ENCODE measurements around the gene FARS2. TPM values are rescaled to one million over a fixed set of nuclear protein-coding genes. Genes with fewer than 3 reads are reported as not detected.

FARS2 gene
- polyA plus RNA-seq, 1 of the 3 experiments (the other 2 are of a cell fraction), result 12.5 TPM

DNA sequence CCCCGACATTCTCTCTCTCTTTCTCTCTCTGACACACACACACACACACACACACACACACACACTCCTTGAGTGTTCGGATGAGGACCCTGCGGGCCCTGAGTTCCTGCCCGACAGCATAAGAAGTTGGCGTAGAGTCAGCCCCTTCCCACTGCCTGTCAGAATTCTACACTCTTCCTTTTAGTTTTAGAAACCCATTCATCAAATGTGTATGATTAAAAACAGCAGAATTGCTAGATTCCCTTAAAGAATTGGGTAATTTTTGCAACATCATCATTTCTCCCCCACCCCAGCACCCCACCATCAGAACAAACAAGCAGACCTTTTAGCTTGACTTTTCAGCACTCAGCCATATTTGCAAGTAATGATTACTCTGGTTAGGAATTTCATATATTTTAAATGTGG lies 322.8 kb downstream of the FARS2 start:
- H3K79me2 ChIP-seq (ENCODE audit: insufficient read depth), result no peaks in the 10 kb centered on the region
- no peaks in the 10 kb centered on the region for H3K9me2 ChIP-seq
- H3K4me3 ChIP-seq (ENCODE audit: low read depth in 2 of 2, low read length in 1 of 2), result no peak overlapping the region
- H2AFZ ChIP-seq (ENCODE audit: low read depth), result peak overlapping the region; percentile 51
- no peaks in the 10 kb centered on the region for H3F3A ChIP-seq (replicated peaks; ENCODE audit: insufficient read depth)
- H3K27ac ChIP-seq (ENCODE audit: low read depth in 2 of 2, low read length in 1 of 2), result peak overlapping the region in 1 of 2 experiments; percentile 38; a peak in 2 of 4 replicates
- H3K4me1 ChIP-seq (ENCODE audit: control insufficient read depth in 1 of 2, insufficient read depth in 2 of 2, low read depth in 1 of 2, low read length in 1 of 2), result peaks cover 0 to 8% of the 10 kb centered on the region in 2 experiments; a peak in 3 of 4 replicates
- no peak for DNase-seq
- no peaks in the 10 kb centered on the region for H3K27me3 ChIP-seq (ENCODE audit: insufficient read depth)
- no peaks in the 10 kb centered on the region for H3K9me3 ChIP-seq
- no peaks in the 10 kb centered on the region for H4K20me1 ChIP-seq (ENCODE audit: insufficient read depth)
- WGBS (ENCODE audit: low lambda C conversion rate), result 59% methylated on average over 5 of the region's 5 CpGs
- H3K9ac ChIP-seq, result 0 out of 2 replicates have a peak overlapping the region, but pooled peaks have one; percentile 18
- peak overlapping the region; percentile 53 for H3K4me2 ChIP-seq
- ChIA-PET CTCF (interaction anchor here (0.9 kb wide), 1 partner anchor 113 kb away, joined by 3 read pairs; no protein-coding TSS in a partner anchor), POLR2A (interaction anchor here (0.6 kb wide), 1 partner anchor 35 kb away, joined by 4 read pairs; no protein-coding TSS in a partner anchor)
- H3K36me3 ChIP-seq (replicated peaks in 1 of 2; ENCODE audit: control insufficient read depth in 1 of 2, insufficient read depth in 2 of 2, low read length in 1 of 2), result no peaks in the 10 kb centered on the region
- no peak for TF ChIP-seq GABPA (IDR thresholded peaks at IDR 0.05; ENCODE audit: low read depth)
- TF ChIP-seq, protein P1, sequence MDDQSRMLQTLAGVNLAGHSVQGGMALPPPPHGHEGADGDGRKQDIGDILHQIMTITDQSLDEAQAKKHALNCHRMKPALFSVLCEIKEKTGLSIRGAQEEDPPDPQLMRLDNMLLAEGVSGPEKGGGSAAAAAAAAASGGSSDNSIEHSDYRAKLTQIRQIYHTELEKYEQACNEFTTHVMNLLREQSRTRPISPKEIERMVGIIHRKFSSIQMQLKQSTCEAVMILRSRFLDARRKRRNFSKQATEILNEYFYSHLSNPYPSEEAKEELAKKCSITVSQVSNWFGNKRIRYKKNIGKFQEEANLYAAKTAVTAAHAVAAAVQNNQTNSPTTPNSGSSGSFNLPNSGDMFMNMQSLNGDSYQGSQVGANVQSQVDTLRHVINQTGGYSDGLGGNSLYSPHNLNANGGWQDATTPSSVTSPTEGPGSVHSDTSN (IDR thresholded peaks at IDR 0.05), result peak; percentile 13; the same call in 1 of the 2 replicates
- TF ChIP-seq TCF12 (IDR thresholded peaks at IDR 0.05), result peak; percentile 16; the same call in 1 of the 2 replicates
- no peak; the same call in 1 of the 2 replicates for TF ChIP-seq JUND (IDR thresholded peaks at IDR 0.05)

DNA sequence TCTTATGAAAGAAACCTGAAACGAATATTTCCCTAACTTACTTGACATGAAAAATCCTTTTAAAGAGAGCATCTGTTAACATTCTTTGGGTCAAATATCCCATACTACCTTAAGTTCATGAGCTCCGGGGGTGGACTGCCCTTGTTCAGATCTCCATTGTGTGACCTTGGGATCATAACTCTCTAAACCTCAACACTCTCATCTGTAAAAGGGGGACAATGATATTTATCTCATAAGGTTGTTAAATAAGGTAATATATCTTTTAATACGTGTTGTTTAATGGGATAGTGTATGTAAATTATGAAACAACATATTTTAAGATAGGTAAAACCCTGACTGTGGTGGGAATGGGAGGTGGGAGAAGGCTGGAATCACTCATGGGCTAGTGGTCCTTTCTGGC lies 326.3 kb downstream of the FARS2 start:
- ChIA-PET POLR2A (no interaction called here), CTCF (no interaction called here)
- H2AFZ ChIP-seq (ENCODE audit: low read depth), result no peak overlapping the region
- H3K36me3 ChIP-seq (replicated peaks in 1 of 2; ENCODE audit: control insufficient read depth in 1 of 2, insufficient read depth in 2 of 2, low read length in 1 of 2), result no peaks in the 10 kb centered on the region
- no peaks in the 10 kb centered on the region for H3K27me3 ChIP-seq (ENCODE audit: insufficient read depth)
- no peak overlapping the region for H3K27ac ChIP-seq (ENCODE audit: low read depth in 2 of 2, low read length in 1 of 2)
- H3K9ac ChIP-seq, result no peak overlapping the region
- H3K9me3 ChIP-seq, result no peaks in the 10 kb centered on the region
- H3K79me2 ChIP-seq (ENCODE audit: insufficient read depth), result no peaks in the 10 kb centered on the region
- H3K4me1 ChIP-seq (ENCODE audit: control insufficient read depth in 1 of 2, insufficient read depth in 2 of 2, low read depth in 1 of 2, low read length in 1 of 2), result peaks cover 2 to 8% of the 10 kb centered on the region in 2 experiments; a peak in 3 of 4 replicates
- WGBS (ENCODE audit: low lambda C conversion rate), result 93% methylated on average over 3 of the region's 3 CpGs
- H3K4me3 ChIP-seq (ENCODE audit: low read depth in 2 of 2, low read length in 1 of 2), result no peak overlapping the region
- H4K20me1 ChIP-seq (ENCODE audit: insufficient read depth), result no peaks in the 10 kb centered on the region
- no peak for TF ChIP-seq FOXJ3 (CRISPR knock-in tag; IDR thresholded peaks at IDR 0.05)
- no peaks in the 10 kb centered on the region for H3K9me2 ChIP-seq
- no peak overlapping the region for H3K4me2 ChIP-seq
- H3F3A ChIP-seq (replicated peaks; ENCODE audit: insufficient read depth), result no peaks in the 10 kb centered on the region
- DNase-seq, result no peak

DNA sequence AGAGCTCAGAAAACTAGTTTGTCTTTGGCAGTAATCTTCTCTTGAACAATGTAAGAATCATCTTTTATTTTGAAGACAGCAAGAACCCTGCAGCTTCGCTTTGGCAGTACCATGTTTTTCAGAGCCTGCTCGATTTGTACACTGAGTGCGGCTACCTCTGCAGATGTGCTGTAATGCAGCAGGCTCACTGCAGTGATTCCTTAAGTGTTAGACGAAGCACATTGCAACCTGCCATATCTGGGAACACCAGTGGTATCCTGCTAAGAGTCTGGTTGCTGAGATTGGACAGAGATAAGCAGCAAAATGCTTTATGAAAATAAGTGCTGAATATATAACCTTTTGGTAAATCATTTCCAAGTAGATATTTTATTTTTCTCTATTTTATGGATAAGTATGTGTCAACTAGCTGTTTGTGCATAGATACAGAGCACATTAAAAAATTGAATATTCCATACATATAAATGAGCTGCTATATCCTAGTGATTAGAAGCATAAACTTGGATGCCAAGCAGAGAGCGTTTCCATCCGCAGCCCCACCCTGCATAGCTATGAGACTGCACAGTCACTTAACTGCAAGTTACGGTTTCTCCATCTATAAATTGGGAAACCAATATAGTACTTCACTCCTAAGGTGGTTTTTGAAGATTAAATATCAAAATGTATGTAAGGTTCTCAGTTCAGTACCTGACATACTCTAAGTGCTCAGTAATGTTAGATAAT lies 328.3 kb downstream of the FARS2 start:
- WGBS (ENCODE audit: low lambda C conversion rate), result 96% methylated on average over 7 of the region's 7 CpGs
- Histone ChIP-seq H3K9me3 (no peaks in the 10 kb centered on the region), H3K9ac (no peak overlapping the region), H3K4me2 (no peak overlapping the region), H3K4me3 (ENCODE audit: low read depth in 2 of 2, low read length in 1 of 2) (no peak overlapping the region), H3F3A (replicated peaks; ENCODE audit: insufficient read depth) (no peaks in the 10 kb centered on the region), H3K27me3 (ENCODE audit: insufficient read depth) (no peaks in the 10 kb centered on the region), H2AFZ (ENCODE audit: low read depth) (no peak overlapping the region), H3K36me3 (replicated peaks in 1 of 2; ENCODE audit: control insufficient read depth in 1 of 2, insufficient read depth in 2 of 2, low read length in 1 of 2) (no peaks in the 10 kb centered on the region), H3K27ac (ENCODE audit: low read depth in 2 of 2, low read length in 1 of 2) (no peak overlapping the region), H3K79me2 (ENCODE audit: insufficient read depth) (no peaks in the 10 kb centered on the region), H3K4me1 (ENCODE audit: control insufficient read depth in 1 of 2, insufficient read depth in 2 of 2, low read depth in 1 of 2, low read length in 1 of 2) (peaks cover 2% of the 10 kb centered on the region in 2 experiments; a peak in 3 of 4 replicates), H4K20me1 (ENCODE audit: insufficient read depth) (no peaks in the 10 kb centered on the region), H3K9me2 (no peaks in the 10 kb centered on the region)
- TF ChIP-seq GATA2 (CRISPR knock-in tag; IDR thresholded peaks at IDR 0.05) (0 out of 2 replicates have a peak, but pooled peaks have one; percentile 8), POLR2AphosphoS5 (IDR thresholded peaks at IDR 0.05; ENCODE audit: low read depth, low read length) (no peak)
- ChIA-PET POLR2A (no interaction called here), CTCF (interaction anchor here (0.7 to 1.4 kb wide), 2 partner anchors 16 to 119 kb away, joined by 3 read pairs; no protein-coding TSS in a partner anchor)
- DNase-seq, result no peak
